Loucy (cell line): Measurements from ENCODE around the gene NCKAP5.

Source experiments
- EZH2phosphoT487 ChIP-seq: fragments of 200-600 bp; IDR thresholded peaks from 2 replicates; pipeline ENCODE4 v1.6.1; 2018; ENCODE audit warnings: antibody characterized with exemption, mild to moderate bottlenecking, moderate library complexity, borderline replicate concordance
- TF ChIP-seq, protein P1 (sequence below): fragments of 200-600 bp; sonication (generic); conservative IDR thresholded peaks from 2 replicates; pipeline ENCODE4 v1.5.1; 2014; ENCODE audit warnings: mild to moderate bottlenecking, antibody characterized with exemption, low read length

DNA sequence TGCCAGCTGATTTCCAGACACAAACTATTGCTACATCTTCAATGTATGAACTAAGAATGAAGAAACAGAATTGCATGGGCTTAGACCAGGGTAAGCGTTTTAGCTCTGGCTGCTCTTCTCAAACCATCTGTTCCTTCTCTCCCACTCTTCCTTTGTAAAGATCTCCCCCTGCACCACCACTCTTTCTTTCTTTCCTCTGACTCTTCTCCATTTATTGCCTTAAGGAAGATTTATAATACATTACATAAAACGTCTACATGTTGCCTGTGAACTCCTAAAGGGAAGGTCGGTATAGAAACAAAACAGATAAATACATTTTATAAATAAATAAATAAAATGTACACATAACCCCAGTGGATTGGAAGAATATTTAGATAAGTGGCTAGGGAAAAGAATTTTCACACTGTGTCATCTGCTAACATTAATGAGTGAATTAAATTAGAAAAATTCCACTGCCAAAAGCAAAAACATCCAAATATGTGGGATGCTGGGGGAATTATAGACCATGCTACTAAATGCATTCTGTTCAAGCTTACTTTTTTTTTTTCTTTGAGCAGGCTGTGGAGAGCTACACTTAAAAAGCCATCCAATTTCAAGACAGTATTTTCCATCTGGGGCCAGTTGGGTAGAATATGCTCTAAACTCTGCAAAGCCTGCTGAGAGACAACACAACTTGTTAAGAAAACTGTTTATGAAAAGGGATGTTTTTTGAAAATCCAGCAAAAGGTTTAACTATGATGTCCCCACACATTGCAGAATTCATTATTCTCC is 41.5 kb downstream of the NCKAP5 start:
- TF ChIP-seq, protein P1, sequence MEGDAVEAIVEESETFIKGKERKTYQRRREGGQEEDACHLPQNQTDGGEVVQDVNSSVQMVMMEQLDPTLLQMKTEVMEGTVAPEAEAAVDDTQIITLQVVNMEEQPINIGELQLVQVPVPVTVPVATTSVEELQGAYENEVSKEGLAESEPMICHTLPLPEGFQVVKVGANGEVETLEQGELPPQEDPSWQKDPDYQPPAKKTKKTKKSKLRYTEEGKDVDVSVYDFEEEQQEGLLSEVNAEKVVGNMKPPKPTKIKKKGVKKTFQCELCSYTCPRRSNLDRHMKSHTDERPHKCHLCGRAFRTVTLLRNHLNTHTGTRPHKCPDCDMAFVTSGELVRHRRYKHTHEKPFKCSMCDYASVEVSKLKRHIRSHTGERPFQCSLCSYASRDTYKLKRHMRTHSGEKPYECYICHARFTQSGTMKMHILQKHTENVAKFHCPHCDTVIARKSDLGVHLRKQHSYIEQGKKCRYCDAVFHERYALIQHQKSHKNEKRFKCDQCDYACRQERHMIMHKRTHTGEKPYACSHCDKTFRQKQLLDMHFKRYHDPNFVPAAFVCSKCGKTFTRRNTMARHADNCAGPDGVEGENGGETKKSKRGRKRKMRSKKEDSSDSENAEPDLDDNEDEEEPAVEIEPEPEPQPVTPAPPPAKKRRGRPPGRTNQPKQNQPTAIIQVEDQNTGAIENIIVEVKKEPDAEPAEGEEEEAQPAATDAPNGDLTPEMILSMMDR = no peak
- no peak for TF ChIP-seq EZH2phosphoT487
